Measurements from ENCODE around the gene RIT2.

Gene RIT2

DNA sequence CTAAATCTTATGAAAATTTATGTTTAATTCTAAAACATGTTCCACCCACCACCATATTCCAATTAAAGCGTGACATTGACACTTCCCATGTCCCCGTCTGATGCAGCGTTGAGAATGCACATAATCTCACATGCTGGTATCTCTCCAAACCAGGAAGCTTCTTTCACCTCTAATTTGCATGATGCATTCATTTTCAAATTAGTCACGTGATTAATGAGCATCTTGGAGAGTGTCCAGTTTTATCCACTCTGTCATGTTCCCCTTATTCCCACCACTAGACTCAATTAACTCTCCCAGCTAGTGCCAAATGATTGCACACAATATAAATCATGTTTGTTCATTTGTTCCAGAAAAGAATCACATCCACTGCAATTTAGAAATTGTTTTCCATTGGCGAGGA is 105.8 kb downstream of the RIT2 start:
- no peak for DNase-seq

DNA sequence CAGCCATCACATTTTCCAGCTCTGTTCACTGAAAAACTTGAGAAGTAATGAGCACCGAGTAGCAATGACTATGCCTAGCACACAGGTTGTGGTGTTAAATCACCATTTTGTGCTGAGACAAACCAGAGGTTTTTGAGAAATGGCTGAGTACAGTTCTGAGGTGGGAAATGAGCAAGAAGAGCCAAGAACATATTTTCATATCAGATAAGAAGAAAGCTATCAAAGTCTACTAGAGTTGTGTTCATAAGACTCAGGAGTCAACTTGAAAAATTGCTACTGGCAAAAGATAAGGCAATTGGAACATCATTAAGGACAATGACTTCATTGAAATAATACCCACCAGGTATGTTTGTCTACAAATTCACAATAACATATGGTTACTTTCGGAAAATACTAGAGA is 108.1 kb downstream of the RIT2 start:
- DNase-seq, result no peak

DNA sequence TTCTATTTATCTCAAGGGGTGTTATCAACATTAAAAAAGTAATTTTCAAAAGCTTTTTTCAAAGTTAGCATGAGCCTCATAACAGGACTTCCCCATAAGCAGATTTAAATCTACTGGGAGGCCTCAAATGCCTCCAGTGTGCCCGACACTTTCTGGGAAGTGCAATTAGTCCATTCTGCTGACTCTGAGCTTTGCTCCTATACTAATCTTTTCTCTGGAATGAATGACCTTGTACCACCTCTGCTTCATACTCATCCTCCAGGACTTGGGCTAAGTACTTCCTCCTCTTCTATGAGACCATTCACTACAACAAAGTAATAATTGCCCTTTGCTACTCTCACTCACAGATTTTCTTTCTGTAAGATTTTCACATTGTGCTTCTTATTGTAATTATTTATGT is 111.1 kb downstream of the RIT2 start:
- DNase-seq, result no peak

DNA sequence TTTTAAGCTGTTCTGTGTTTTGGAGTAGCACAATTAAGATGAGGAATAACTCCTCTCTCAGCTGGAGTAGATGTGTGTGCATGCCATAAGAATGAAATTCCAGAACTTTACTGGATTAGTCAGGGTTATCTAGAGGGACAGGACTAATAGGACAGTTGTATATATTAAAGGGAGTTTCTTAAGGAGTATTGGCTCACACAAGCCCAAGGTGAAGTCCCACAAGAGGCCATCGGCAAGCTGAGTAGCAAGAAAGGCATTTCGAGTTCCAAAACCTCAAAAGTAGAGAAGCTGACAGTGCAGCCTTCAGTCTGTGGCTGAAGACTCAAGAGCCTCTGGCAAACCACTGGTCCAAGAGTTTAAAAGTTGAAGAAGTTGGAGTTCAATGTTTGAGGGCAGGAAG is 113.7 kb downstream of the RIT2 start:
- DNase-seq, result no peak

DNA sequence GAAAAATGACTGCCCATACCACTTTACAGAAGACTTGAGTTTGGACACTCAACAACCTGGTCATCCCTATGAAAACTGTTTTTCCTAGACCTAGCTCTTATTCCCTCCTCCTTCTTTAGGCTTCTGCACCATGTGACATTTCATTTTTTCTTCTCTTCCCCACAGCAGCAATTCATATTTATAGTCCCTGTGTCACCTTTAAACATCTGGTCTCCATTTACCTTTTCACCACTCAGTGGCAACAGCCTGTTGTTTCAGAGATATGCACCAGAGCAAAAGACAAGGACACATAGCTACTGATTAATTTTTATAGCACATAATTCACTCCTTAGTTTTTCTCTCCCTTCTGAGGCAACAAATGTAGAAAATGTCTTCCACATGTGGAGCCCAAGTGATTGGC is 118.7 kb downstream of the RIT2 start:
- no peak for DNase-seq

DNA sequence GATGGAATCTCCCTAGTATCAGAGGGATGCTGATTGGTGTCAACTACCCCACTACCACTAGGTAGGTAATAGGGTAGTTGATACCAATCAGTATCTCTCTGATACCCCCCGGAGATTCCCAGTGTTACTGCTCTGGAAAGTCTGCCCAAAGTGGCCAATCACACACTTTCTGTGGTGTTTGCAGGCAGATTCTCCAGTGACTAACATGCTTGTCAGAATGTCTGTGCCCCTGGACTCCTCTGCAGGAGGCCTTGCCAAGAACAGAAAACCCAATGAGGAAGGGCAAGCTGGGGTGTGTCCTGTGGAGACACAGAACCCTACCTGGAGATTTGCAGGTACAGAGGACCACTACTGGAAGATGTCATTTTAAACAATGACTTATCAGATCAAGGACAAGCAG is 135.1 kb downstream of the RIT2 start:
- DNase-seq, result no peak

DNA sequence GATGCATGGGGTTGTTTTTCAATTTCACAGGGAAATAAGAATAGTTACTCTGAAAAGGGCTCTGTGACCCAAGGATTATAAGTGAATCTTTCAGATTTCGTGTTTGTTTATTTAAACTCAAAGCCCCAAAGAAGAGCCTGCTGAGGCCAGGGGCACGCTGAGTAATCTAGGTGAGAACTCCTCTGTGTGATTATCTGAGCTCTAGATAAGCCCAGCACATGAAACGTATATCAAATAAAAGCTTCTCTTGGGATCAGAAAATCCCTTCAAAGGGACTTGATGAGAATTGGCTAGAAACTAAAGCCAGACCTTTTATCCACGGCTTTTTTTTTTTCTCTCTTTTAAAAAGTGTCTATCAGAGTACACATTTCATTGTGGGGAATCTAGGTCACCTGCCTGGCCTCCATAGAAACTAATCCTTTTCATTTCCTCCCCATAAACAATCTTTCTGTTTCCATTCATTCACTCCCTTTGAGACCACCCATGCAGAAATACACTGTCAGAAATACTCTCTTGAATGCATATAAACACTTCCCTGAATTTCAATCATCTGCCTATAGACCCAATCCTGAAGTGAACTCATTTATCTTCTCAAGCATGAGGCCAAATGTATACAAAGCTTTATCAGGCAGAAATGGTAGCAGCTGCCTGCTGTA is 137.4 kb downstream of the RIT2 start:
- no peak for DNase-seq

DNA sequence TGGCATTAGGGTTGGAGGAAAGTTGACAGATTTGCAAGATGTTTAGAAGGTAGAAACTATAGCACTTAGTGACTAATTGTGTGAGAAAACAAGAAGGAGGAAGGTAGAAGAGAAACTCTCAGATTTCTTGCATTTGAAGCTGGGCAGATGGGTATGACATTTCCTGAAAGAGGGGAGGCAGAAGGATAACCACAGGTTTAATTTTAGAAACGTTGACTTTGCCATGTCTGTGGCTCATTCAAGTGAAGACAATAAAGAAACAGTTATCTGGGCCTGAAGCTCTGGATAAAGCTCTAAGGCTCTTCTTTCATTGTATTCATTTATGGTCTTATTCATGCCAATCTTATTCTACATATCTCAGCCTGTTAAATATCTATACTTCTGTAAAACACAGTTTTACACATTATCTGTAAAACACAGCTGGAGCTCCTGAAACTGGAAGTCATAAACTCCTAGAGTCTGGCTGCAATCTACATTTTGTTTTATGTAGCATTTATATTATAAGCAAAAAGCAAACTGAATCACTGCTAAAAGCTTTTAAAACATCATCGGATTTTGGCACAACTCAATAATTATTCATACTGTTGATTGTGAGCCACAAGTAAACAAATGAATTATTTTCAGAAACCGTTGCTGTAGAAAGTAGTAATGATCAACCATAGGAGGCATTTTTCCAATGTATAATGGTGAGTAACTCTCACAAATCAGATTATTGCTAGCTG is 138.5 kb downstream of the RIT2 start:
- no peak for DNase-seq

DNA sequence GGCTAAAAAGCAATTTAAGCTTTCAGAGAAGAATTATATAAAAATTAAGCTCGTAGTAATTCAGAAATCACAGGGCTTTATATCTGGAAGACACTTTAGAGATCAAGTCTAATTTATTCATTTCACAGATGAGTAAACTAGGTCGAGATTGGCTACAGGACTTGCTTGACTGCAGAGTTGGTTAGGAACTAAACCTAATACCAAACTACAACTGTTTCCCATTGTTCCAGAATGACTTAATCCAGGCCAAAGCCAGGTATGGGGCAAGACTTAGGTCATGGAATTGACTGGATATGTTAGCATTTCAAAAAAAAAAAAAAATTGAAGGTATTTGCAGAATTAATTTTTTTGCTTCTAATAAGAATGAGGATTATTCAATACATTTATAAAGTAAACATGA is 146.1 kb downstream of the RIT2 start:
- DNase-seq, result no peak

DNA sequence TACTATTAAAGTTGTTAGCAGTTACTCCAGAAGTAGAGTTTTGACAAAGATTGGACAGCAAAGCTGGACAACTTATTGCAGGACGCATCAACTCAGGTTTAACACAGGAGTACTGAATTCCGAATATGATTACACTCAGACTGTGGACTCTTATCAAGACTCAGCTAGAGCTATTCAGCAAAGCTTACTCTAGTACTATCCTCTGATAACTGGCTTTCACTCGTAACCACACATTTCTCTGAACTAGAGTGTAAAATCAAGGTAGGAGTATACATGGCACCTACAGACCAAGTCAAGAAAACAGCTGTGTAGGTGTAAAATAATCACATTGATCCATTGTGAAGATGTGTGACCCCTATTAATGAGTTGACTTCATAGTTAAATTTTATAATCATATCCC is 154.2 kb downstream of the RIT2 start:
- DNase-seq, result no peak

DNA sequence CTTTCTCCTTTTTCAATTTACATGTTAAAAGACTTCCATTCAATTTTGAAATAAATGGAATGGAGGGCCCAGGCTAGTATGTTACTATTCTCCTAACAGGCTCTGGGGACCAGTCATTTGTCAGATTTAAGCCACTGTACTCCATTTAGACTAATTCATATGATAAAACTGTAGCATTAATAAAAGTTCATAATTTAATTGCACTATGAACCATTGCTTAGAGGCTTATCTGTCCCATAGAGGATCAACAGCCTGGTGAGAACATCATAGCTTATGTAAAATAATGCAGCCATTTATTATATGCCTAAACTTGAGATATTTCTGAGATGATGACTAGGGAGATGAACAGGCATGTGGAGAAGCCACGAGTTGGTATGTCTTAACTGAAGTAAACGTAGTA is 156.0 kb downstream of the RIT2 start:
- no peak for DNase-seq

DNA sequence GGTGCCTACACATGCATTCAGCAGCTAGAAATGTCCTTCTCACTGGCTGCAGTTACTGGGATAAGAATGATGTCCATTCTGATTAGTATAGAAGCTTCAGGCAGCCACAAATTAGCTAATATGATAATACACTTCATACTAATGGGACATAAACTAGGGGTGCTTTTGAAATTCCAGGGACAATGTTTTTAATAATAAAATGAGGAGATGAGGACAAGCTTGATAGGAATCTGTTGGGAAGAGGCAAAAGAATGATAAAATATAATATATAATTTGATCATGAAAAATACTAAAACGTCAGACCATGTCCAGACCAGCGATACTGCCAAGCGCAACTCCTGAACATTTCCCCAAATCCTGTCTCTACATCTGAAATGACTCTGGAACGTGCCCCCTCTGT is 157.1 kb downstream of the RIT2 start:
- DNase-seq, result no peak

DNA sequence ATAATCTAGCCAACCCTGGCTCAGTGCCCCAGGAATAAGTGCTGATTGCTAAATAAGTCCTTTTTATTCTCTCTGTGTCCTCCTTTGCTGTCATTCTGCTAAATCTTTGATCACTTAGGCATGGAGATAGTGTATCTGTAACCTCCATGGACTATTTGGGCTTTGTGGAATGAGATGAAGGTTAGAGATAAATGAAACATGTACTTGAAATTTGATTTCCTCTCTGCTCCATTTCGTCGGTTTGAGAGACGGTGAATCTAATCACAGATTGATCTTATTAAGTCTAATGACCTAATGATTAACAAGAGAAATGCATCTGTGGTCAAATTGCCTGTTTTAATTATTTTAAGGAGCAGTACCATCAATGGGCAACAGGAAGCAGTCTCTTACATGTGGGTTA is 159.2 kb downstream of the RIT2 start:
- no peak for DNase-seq

DNA sequence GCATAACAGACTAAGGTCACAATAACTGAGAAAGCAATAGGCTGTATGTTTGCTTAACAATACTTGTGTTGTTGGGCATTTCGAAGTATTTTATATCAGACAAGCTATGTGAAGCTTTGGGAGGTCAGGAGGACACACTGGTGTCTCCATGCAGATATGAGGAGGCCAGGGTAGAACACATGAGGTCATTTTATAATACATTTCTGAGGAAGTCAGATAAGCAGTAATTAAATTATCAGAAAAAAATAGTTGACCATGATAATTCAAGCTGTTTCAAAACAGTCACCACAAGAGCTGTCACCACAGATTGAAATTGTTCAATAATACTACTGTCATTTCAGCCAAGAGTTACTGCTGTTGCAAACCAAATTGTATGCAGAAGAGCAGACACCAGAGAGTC is 160.6 kb downstream of the RIT2 start:
- no peak for DNase-seq

DNA sequence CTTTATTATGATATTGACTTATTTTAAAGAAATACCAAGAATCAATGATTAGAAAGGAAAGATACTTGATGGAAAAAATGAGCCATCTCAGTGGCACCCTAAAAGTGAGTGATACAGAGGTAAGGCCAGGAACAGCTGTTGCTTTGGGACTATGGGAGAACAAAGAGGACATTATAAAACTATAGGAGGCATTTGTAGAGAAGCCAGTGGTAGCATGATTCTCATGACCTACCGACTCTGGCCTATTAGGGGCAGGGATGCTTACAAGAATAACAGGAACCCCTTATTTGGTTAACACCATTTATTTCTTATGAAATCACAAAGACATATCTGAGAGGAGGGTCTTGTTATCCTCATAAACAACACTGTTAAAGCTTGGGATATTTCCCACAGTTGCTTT is 162.2 kb downstream of the RIT2 start:
- no peak for DNase-seq

DNA sequence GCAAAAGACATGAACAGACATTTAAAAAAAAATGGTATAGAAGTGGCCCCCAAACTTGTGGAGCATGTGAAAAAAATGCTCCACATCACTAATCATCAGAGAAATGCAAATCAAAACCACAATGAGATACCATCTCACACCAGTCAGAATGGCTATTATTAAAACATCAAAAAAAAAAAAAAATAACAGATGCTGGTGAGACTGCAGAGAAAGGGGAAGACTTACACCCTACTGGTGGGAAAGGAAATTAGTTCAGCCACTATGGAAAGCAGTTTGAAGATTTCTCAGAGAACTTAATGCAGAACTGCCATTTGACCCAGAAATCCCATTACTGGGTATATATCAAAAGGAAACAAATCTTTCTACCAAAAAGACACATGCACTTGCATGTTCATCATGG is 164.8 kb downstream of the RIT2 start:
- no peak for DNase-seq

DNA sequence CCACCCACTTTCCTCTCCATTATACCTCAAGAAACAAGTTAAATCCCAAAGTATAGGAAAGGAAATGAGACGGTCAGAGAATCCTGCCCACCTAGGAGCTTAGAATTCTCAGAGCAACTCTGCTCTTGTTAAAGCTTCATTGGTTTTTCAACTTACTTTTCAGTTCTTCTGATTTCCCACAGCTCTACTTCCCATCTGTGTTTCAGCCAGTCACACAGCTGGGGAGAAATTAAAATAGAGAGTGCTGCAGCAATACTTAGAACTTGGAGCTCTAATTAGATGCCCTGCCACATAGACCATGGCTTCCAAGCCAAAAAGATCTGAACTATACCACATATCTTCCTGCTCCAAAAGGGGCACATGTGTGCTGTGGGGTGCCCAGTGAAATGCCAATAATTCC is 166.7 kb downstream of the RIT2 start:
- DNase-seq, result no peak

DNA sequence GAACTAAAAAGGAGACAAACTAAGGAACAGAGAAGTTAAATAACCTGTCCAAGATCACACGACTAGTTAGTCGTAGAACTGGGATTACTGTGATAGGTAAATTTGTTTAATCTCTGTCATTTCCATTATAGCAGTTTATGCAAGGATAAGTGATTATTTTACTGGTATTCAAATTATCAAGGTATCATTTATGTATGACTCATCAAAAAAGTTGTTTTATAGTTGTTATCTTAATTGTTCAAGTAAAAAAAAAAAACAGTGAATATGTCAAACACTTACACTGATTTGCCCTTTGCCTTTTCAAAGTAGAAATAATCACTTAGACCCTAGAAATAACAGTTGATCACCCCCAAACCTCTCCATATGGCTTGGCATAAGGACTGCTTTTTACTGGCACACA is 173.6 kb downstream of the RIT2 start:
- no peak for DNase-seq

DNA sequence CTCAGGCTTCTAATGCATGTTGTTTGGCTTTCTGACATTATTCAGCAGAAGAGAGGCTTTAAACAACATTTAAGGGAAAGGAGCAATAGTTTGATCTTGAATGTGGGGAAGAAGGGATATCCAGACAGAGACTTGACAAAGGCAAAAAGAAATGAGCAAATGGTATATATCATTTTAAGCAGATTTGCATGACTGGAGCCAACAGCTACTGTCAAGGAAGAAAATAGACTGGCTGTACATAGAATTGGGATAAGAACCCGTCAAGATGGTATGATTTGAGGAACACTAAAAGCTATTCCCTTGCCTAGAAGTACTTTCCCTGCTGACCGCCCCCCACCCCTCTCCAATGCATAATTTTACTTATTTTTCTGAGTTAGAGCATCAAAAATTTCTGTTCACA is 174.5 kb downstream of the RIT2 start:
- DNase-seq, result no peak

DNA sequence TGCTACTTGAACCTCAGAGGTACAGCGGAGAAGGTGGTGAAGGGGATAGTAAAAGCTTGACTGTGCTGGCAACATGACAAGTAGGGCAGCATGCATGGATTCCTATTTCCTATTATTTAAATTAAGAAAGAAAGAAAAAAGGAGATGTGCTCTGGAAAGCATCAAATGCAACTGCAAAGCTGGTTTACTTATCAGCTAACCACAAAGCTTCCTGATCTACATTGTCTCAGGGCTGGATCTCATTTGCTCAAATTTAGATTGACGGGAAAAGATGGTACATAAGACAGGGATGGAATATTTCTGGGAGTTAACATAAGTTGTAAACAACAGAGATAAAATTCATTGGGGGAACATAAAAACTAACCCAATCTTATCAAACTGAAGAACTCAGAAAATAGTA is 178.0 kb downstream of the RIT2 start:
- DNase-seq, result no peak

DNA sequence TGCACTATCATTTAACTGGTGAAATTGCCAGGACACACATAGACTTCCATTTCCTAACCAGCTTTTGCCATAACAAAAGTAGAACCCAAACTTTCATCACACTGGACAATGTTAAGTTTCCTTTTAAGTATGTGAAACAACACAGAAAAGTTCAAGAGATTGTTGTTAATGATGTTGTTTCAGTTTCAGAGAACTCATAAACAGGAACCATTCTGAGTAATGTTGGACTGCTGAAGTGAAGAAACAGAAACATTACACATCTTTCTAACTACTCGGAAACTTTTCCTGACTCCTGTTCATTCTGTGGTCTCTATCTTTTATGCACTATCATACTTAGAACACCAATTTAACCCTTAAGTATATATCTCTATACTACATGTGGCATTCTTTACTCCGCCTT is 179.2 kb downstream of the RIT2 start:
- DNase-seq, result no peak

DNA sequence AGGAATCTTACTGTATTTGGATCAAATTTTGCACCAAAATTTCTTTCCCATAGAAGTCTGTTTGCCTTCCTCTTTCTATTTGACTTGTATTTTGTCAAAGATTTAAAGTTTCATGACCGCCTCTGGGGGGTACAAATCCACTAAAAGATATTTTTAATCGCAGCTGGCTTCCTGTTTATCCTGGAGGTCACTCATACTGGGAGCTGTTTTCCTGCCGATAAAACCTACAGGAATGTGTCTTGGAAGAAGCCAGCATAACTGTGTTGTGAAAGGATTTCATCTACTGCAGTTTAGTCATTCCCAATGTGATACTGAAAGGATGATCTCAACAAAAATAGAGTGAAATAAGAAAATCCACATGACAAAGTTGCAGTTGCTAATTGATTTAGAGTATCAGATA is 184.0 kb downstream of the RIT2 start:
- no peak for DNase-seq

DNA sequence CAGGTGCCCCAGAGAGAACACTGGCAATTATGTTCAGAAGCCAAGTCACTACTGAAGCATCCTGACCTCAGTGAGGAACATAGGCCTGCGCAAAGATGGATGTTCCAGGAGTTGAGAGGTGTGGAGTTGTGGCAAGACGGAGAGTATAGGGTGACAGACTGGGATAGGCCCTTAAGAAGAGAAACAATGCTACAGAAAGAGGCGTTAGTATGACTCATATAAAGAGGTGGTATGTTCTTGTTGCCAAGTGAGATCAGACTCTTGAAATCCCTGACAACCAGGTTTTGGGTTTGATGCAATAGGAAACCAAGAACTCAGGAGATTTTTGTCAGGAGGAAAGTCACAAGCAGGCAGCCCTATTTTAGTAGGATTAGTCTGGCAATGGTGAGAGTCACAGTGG is 185.6 kb downstream of the RIT2 start:
- DNase-seq, result no peak

DNA sequence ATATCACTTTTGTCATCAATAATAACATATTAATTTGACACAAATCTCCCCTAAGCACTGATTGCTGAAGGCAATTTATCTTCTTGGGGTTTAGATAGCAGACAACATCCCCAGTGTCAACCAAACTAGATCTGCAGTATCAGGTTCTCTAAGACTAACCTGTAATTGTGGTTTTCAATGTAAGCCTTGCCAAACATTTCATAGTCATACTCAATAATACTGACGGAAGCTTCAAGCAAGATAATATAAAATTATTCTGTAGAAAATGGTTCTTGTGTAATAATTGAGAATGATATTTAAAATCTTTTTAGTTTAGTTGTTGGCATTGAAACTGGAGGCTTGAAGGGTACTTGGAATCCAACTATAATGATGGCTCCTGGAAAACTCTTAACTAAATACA is 186.3 kb downstream of the RIT2 start:
- DNase-seq, result no peak

DNA sequence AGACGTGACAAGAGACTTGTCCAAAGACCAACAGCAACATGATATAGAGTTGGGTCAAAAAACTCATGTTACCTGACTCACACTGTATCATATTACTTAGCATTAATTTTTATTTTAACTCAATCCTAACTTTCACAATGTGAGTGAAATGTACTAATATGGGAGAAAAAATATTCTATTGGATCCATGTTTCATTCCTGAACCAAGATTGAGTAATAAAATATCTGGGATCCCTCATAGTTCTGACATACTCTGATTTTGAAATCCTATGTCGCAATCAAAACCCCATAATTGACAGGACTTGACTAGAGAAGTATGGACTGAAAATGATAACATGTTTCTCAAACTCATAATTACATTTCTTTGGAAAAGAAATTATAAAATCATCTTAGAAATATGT is 190.4 kb downstream of the RIT2 start:
- no peak for DNase-seq
